Endothelial cell of umbilical vein (primary cell): ENCODE data around the gene ZBTB7B. TPM values are rescaled to one million over a fixed set of nuclear protein-coding genes. Genes with fewer than 3 reads are reported as not detected.

Source experiments
- BruUV-seq: library from RNA; stranded (reverse); fragments of 400-500 nt; replicated peaks from 2 replicates; lab custom pipeline; 2021; lab: Mats Ljungman, UMichigan
- CTCF ChIA-PET: fragments of 300-600, 350-600 bp; sonication (Branson Sonifier 250); formaldehyde crosslinking; loops from one replicate; lab custom pipeline; 2021; ENCODE audit warnings: antibody characterized with exemption, inconsistent platforms; lab: Charles Lee
- POLR2A ChIA-PET: fragments of 300-600, 350-600 bp; sonication (Branson Sonifier 250); formaldehyde crosslinking; loops from one replicate; lab custom pipeline; 2021; ENCODE audit warnings: antibody characterized with exemption, inconsistent platforms; lab: Charles Lee
- DNase-seq: peaks from one replicate; pipeline ENCODE4 v3.0.0-alpha.2; 2011; ENCODE audit warnings: low read depth, low spot score
- FAIRE-seq: peaks from 2 replicates; lab custom pipeline; 2011; peaks lifted over from hg19 to GRCh38; lab: Jason Lieb, UNC
- H2AFZ ChIP-seq: 2 replicates; pipeline ENCODE4 v1.6.0; 2012; ENCODE audit warnings: low read depth, low read length, control low read depth, inconsistent platforms
- H3K27ac ChIP-seq: 2 replicates; pipeline ENCODE4 v1.5.1; 2011; ENCODE audit warnings: low read depth, mild to moderate bottlenecking, control low read depth, low read length, moderate library complexity; ENCODE audit not compliant: insufficient read depth
- H3K27me3 ChIP-seq, 2 experiments: 2 replicates each; pipeline versions ENCODE4 v1.6.0 to v1.6.1; 2011; ENCODE audit warnings: low read length in 2 of 2, mixed read lengths in 1 of 2; ENCODE audit not compliant: control insufficient read depth in 2 of 2, insufficient read depth in 2 of 2
- H3K36me3 ChIP-seq, 2 experiments: 2 replicates in 1 of 2; 3 replicates in 1 of 2; pipeline ENCODE4 v1.5.1; 2011; ENCODE audit warnings: low read length in 2 of 2, mild to moderate bottlenecking in 1 of 2, moderate library complexity in 1 of 2; ENCODE audit not compliant: control insufficient read depth in 2 of 2, insufficient read depth in 2 of 2; ENCODE audit errors: extremely low read depth in 1 of 2
- H3K4me1 ChIP-seq: 3 replicates; pipeline ENCODE4 v1.5.1; 2011; ENCODE audit warnings: mild to moderate bottlenecking, low read length; ENCODE audit not compliant: control insufficient read depth, insufficient read depth; ENCODE audit errors: extremely low read depth
- H3K4me2 ChIP-seq: 2 replicates; pipeline ENCODE4 v1.6.1; 2011; ENCODE audit warnings: low read length, control low read depth, mixed read lengths; ENCODE audit not compliant: insufficient read depth
- H3K4me3 ChIP-seq, 3 experiments: fragments of 200-600 bp in 1 of 3; sonication (generic), shearing (Covaris generic) in 1 of 3; replicated peaks in 1 of 3; 2 replicates each; pipeline ENCODE4 v1.5.1; 2011 to 2016; ENCODE audit warnings: control low read depth in 3 of 3, low read length in 3 of 3, mild to moderate bottlenecking in 2 of 3, inconsistent platforms in 1 of 3, low read depth in 1 of 3, moderate library complexity in 1 of 3; ENCODE audit not compliant: insufficient read depth in 1 of 3
- H3K79me2 ChIP-seq: 2 replicates; pipeline ENCODE4 v1.6.0; 2012; ENCODE audit warnings: low read length, inconsistent platforms; ENCODE audit not compliant: control insufficient read depth, insufficient read depth
- H3K9ac ChIP-seq: replicated peaks from 2 replicates; pipeline ENCODE3; 2011; ENCODE audit warnings: low read length, control low read depth; ENCODE audit not compliant: insufficient read depth; ENCODE audit errors: extremely low read depth
- H3K9me1 ChIP-seq: replicated peaks from 3 replicates; pipeline ENCODE4 v1.6.0; 2011; ENCODE audit warnings: mild to moderate bottlenecking, low read length; ENCODE audit not compliant: control insufficient read depth, insufficient read depth; ENCODE audit errors: extremely low read depth
- H3K9me3 ChIP-seq: replicated peaks from 2 replicates; pipeline ENCODE4 v1.5.1; 2012; ENCODE audit warnings: low read length, inconsistent platforms; ENCODE audit not compliant: control insufficient read depth, insufficient read depth
- H4K20me1 ChIP-seq: replicated peaks from 2 replicates; pipeline ENCODE3; 2011; ENCODE audit warnings: mild to moderate bottlenecking, low read length; ENCODE audit not compliant: control insufficient read depth, insufficient read depth; ENCODE audit errors: extremely low read depth
- EZH2 ChIP-seq: IDR thresholded peaks from 2 replicates; pipeline ENCODE4 v1.6.1; 2012; ENCODE audit warnings: borderline replicate concordance, low read depth, mild to moderate bottlenecking, moderate library complexity, low read length, inconsistent platforms; ENCODE audit not compliant: severe bottlenecking
- FOS ChIP-seq: IDR thresholded peaks from 2 replicates; pipeline ENCODE4 v1.6.1; 2011; ENCODE audit warnings: mild to moderate bottlenecking, low read length, moderate library complexity, borderline replicate concordance; ENCODE audit not compliant: insufficient read depth
- GATA2 ChIP-seq: IDR thresholded peaks from 2 replicates; pipeline ENCODE4 v1.7.0; 2011; ENCODE audit warnings: low read depth, mild to moderate bottlenecking, moderate library complexity, mixed read lengths, low read length; ENCODE audit not compliant: insufficient read length, insufficient read depth
- JUN ChIP-seq: IDR thresholded peaks from 2 replicates; pipeline ENCODE4 v1.6.1; 2011; ENCODE audit warnings: borderline replicate concordance, low read depth; ENCODE audit not compliant: insufficient read length, insufficient read depth
- MYC ChIP-seq: IDR thresholded peaks from one replicate; pipeline ENCODE4 v1.6.1; 2011; ENCODE audit warnings: mild to moderate bottlenecking, low read depth, low read length
- POLR2A ChIP-seq: IDR thresholded peaks from 2 replicates; pipeline ENCODE4 v1.6.1; 2012; ENCODE audit warnings: low read depth, mild to moderate bottlenecking, control low read depth, low read length
- POLR2AphosphoS5 ChIP-seq: IDR thresholded peaks from 2 replicates; pipeline ENCODE4 v1.6.1; 2012; ENCODE audit warnings: low read depth, mild to moderate bottlenecking, control low read depth, low read length, moderate library complexity; ENCODE audit not compliant: insufficient read depth
- dilution Hi-C: fragments of 300-500 bp; cut with MboI; formaldehyde crosslinking; loops from one replicate; pipeline ENCODE4 v1.15.0; 2019; ENCODE audit warnings: low sequenced_read_pairs; ENCODE audit not compliant: extremely low pct_ligation_motif_present
- intact Hi-C: fragments of 100-400 bp; cut with micrococcal nuclease; formaldehyde crosslinking; loops from one replicate; pipeline ENCODE4 v1.10.0; 2022
- polyA plus RNA-seq, 4 experiments: library from polyadenylated mRNA; depleted of rRNA in 3 of 4; stranded (reverse) in 3 of 4; unstranded in 1 of 4; fragments of >200 nt; gene quantifications; 2 replicates each; pipeline versions ENCODE4 v1.2.1 to v1.2.3, GENCODE V29; 2011 to 2012; ENCODE audit warnings: missing spikeins in 1 of 4
- total RNA-seq: library from RNA; stranded (reverse); gene quantifications from 2 replicates; pipeline ENCODE4 v1.2.3, GENCODE V29; 2021
- TF ChIP-seq, protein P1 (sequence below), 2 donors: IDR thresholded peaks; 1 replicate in 1 of 2; 2 replicates in 1 of 2; pipeline ENCODE4 v1.5.1; 2011; ENCODE audit warnings: low read length in 2 of 2, mild to moderate bottlenecking in 2 of 2, moderate library complexity in 2 of 2, control low read depth in 1 of 2, inconsistent platforms in 1 of 2, low read depth in 1 of 2; ENCODE audit not compliant: insufficient read depth in 1 of 2; ENCODE audit errors: extremely low read depth in 1 of 2
- TF ChIP-seq, protein P2 (sequence below): IDR thresholded peaks from 2 replicates; pipeline ENCODE4 v1.6.1; 2011; ENCODE audit not compliant: insufficient read depth, insufficient read length

The ZBTB7B gene
- total and polyA plus RNA-seq, 2 donors (not counting 3 experiments of a cell fraction or from before 2014, with no cell fraction given), result 20.0 to 26.2 TPM

DNA sequence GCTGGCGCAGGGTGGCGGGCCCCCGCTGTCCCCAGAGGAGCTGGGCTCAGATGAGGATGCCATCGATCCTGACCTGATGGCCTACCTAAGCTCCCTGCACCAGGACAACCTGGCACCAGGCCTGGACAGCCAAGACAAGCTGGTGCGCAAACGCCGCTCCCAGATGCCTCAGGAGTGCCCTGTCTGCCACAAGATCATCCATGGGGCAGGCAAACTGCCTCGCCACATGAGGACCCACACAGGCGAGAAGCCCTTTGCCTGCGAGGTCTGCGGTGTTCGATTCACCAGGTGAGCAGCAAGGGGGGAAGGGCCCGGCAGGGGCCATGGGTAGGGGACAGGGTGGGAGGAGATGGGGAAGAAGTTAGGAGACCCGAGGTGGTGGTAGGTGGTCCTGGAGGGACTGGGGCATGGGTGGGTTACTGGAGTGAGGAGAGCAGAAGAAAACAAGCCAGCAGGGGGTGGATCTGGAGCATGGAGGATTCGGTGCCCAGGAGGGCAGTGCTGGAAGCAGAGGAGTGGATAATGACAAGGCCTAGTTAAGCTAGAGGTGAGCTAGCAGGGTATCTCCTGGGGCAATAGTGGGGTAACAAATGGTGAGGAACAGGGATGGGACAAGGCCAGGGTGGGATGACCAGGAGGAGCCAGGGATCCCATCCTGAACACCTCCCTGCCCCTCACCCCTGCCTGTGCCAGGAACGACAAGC is 13.1 kb downstream of the ZBTB7B start:
- FAIRE-seq, result no peak
- Histone ChIP-seq H3K4me2 (no peak overlapping the region), H3K4me3 (no peak overlapping the region), H3K27me3 (no peaks in the 10 kb centered on the region), H3K36me3 (peaks cover 0 to 19% of the 10 kb centered on the region in 2 experiments), H3K27ac (no peak overlapping the region), H2AFZ (no peak overlapping the region), H4K20me1 (no peaks in the 10 kb centered on the region), H3K9ac (no peak overlapping the region), H3K4me1 (peaks cover 9% of the 10 kb centered on the region), H3K79me2 (no peaks in the 10 kb centered on the region), H3K9me1 (no peaks in the 10 kb centered on the region), H3K9me3 (no peaks in the 10 kb centered on the region)
- intact Hi-C loops, result loop anchor here (5.0 kb wide), 1 partner anchor 458 kb away; the partner anchor contains the start of gene UBE2Q1
- dilution Hi-C loops, result no loop called here
- POLR2A ChIA-PET, result no interaction called here
- CTCF ChIA-PET, result interaction anchor here (0.9 to 6.4 kb wide), 14 partner anchors 10 to 456 kb away, joined by 3 to 87 read pairs (median 20); partner anchors contain the start of genes ADAM15, LENEP, PBXIP1 and PMVK
- BruUV-seq, result no TSS peak
- TF ChIP-seq JUN, result no peak
- TF ChIP-seq GATA2, result no peak
- no peak for TF ChIP-seq FOS
- TF ChIP-seq POLR2A, result no peak
- DNase-seq, result no peak

DNA sequence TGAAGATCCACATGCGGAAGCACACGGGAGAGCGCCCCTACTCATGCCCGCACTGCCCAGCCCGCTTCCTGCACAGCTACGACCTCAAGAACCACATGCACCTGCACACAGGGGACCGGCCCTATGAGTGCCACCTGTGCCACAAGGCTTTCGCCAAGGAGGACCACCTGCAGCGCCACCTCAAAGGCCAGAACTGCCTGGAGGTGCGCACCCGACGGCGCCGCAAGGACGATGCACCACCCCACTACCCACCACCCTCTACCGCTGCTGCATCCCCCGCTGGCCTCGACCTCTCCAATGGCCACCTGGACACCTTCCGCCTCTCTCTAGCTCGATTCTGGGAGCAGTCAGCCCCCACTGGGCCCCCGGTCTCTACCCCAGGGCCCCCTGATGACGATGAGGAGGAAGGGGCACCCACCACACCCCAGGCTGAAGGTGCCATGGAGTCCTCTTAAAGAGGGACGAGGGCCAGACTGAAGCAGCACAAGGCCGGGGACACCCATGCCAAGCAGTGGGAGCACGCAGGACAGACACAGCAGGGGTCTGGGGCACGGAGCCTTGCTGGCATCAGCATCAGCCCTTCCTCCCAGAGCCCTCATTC is 13.7 kb downstream of the ZBTB7B start:
- no peaks in the 10 kb centered on the region for H4K20me1 ChIP-seq
- TF ChIP-seq POLR2AphosphoS5, result no peak
- TF ChIP-seq GATA2, result no peak
- TF ChIP-seq EZH2, result no peak
- TF ChIP-seq, protein P1, sequence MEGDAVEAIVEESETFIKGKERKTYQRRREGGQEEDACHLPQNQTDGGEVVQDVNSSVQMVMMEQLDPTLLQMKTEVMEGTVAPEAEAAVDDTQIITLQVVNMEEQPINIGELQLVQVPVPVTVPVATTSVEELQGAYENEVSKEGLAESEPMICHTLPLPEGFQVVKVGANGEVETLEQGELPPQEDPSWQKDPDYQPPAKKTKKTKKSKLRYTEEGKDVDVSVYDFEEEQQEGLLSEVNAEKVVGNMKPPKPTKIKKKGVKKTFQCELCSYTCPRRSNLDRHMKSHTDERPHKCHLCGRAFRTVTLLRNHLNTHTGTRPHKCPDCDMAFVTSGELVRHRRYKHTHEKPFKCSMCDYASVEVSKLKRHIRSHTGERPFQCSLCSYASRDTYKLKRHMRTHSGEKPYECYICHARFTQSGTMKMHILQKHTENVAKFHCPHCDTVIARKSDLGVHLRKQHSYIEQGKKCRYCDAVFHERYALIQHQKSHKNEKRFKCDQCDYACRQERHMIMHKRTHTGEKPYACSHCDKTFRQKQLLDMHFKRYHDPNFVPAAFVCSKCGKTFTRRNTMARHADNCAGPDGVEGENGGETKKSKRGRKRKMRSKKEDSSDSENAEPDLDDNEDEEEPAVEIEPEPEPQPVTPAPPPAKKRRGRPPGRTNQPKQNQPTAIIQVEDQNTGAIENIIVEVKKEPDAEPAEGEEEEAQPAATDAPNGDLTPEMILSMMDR (IDR thresholded peaks at IDR 0.05; ENCODE audit: extremely low read depth in 1 of 2, insufficient read depth in 1 of 2, low read depth in 1 of 2, low read length in 2 of 2), result no peak
- no peak for TF ChIP-seq FOS
- TF ChIP-seq MYC, result no peak
- no peak for TF ChIP-seq JUN
- no peak for TF ChIP-seq POLR2A
- TF ChIP-seq, protein P2, sequence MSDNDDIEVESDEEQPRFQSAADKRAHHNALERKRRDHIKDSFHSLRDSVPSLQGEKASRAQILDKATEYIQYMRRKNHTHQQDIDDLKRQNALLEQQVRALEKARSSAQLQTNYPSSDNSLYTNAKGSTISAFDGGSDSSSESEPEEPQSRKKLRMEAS, result no peak
- intact Hi-C loops (loop anchor here (5.0 kb wide), 1 partner anchor 459 kb away; the partner anchor contains the start of gene UBE2Q1), dilution Hi-C loops (no loop called here)
- H3K9me3 ChIP-seq, result no peaks in the 10 kb centered on the region
- peaks cover 9% of the 10 kb centered on the region for H3K4me1 ChIP-seq
- no peak overlapping the region for H3K4me2 ChIP-seq
- no TSS peak for BruUV-seq
- H2AFZ ChIP-seq, result no peak overlapping the region
- no peak for DNase-seq
- FAIRE-seq, result no peak
- CTCF ChIA-PET, result interaction anchor here (1.5 to 6.4 kb wide), 19 partner anchors 9 to 456 kb away, joined by 5 to 87 read pairs (median 19); partner anchors contain the start of genes ADAM15, FLAD1, LENEP and PBXIP1
- H3K27me3 ChIP-seq, result no peaks in the 10 kb centered on the region
- no peaks in the 10 kb centered on the region for H3K9me1 ChIP-seq
- no peak overlapping the region for H3K9ac ChIP-seq
- peaks cover 0 to 19% of the 10 kb centered on the region in 2 experiments for H3K36me3 ChIP-seq
- POLR2A ChIA-PET, result interaction anchor here (1.4 kb wide), 1 partner anchor 20 kb away, joined by 3 read pairs; no protein-coding TSS in a partner anchor
- H3K27ac ChIP-seq, result no peak overlapping the region
- H3K4me3 ChIP-seq, result no peak overlapping the region
- H3K79me2 ChIP-seq, result no peaks in the 10 kb centered on the region
